Gastroesophageal sphincter (tissue), 4 donors: ENCODE measurements around the gene GALNT17. TPM values are rescaled to one million over a fixed set of nuclear protein-coding genes. Genes with fewer than 3 reads are reported as not detected.

Source experiments
- ATAC-seq: fragments of 150-250 bp; one replicate; pipeline ENCODE4 v1.9.1; 2016; ENCODE audit warnings: mild to moderate bottlenecking, moderate library complexity
- H3K27ac ChIP-seq, 4 donors: fragments of 200-600 bp; sonication (generic) in 3 of 4; 1 replicate in 3 of 4; 2 replicates in 1 of 4; pipeline ENCODE4 v1.5.1; 2016 to 2019
- H3K27me3 ChIP-seq: fragments of 200-600 bp; sonication (generic); one replicate; pipeline ENCODE4 v1.5.1; 2019
- H3K36me3 ChIP-seq, 2 donors: fragments of 200-600 bp; sonication (generic); one replicate each; pipeline ENCODE4 v1.5.1; 2019; ENCODE audit warnings: control low read depth in 1 of 2
- H3K4me1 ChIP-seq, 3 donors: fragments of 200-600 bp; sonication (generic); 1 replicate in 2 of 3; 2 replicates in 1 of 3; pipeline ENCODE4 v1.5.1; 2016 to 2019; ENCODE audit warnings: control low read depth in 2 of 3
- H3K4me3 ChIP-seq, 2 donors: fragments of 200-600 bp; sonication (generic); one replicate each; pipeline ENCODE4 v1.5.1; 2019; ENCODE audit warnings: mild to moderate bottlenecking in 1 of 2, moderate library complexity in 1 of 2
- H3K9me3 ChIP-seq, 3 donors: fragments of 200-600 bp; sonication (generic); one replicate each; pipeline ENCODE4 v1.5.1; 2017 to 2019; ENCODE audit warnings: control low read depth in 2 of 3
- EP300 ChIP-seq: sonication (generic); formaldehyde crosslinking; IDR thresholded peaks from one replicate; pipeline ENCODE4 v1.6.1; 2017; ENCODE audit warnings: antibody characterized with exemption, mild to moderate bottlenecking
- POLR2A ChIP-seq, 2 donors: fragments of 450-650 bp; IDR thresholded peaks; one replicate each; pipeline ENCODE4 v1.6.1; 2017; ENCODE audit warnings: antibody characterized with exemption in 2 of 2, mild to moderate bottlenecking in 2 of 2, moderate library complexity in 1 of 2
- POLR2AphosphoS5 ChIP-seq: sonication (generic); formaldehyde crosslinking; IDR thresholded peaks from one replicate; pipeline ENCODE4 v1.6.1; 2017; ENCODE audit warnings: antibody characterized with exemption
- WGBS, 2 donors: methylation state at CpG; one replicate each; pipeline ENCODE4 v1.1.5; 2018; ENCODE audit warnings: low coverage in 1 of 2; 5-methylcytosine and 5-hydroxymethylcytosine counted together
- total RNA-seq, 4 donors: library from RNA; depleted of rRNA; stranded (reverse); fragments of >200 nt; gene quantifications; one replicate each; pipeline ENCODE4 v1.1.0, GENCODE V29; 2016
- TF ChIP-seq, protein P1 (sequence below), 4 experiments: fragments of 200-600 bp in 2 of 4; fragments of 450-650 bp in 2 of 4; sonication (generic) in 1 of 4; IDR thresholded peaks; one replicate each; pipeline ENCODE4 v1.5.1; 2017 to 2019; ENCODE audit warnings: antibody characterized with exemption in 4 of 4, mild to moderate bottlenecking in 2 of 4, moderate library complexity in 2 of 4

GALNT17 gene
- total RNA-seq, 4 donors from 2014 or later: 16.7 to 93.2 (median 34.8) TPM

- Histone ChIP-seq H3K4me3 (no peak overlapping the region), H3K4me1 (peaks cover 0 to 15% (median 0%) of the 10 kb centered on the region in 3 donors), H3K9me3 (no peaks in the 10 kb centered on the region), H3K36me3 (no peaks in the 10 kb centered on the region), H3K27ac (no peak overlapping the region), H3K27me3 (no peaks in the 10 kb centered on the region)
- ATAC-seq: no peak
- TF ChIP-seq, protein P1, sequence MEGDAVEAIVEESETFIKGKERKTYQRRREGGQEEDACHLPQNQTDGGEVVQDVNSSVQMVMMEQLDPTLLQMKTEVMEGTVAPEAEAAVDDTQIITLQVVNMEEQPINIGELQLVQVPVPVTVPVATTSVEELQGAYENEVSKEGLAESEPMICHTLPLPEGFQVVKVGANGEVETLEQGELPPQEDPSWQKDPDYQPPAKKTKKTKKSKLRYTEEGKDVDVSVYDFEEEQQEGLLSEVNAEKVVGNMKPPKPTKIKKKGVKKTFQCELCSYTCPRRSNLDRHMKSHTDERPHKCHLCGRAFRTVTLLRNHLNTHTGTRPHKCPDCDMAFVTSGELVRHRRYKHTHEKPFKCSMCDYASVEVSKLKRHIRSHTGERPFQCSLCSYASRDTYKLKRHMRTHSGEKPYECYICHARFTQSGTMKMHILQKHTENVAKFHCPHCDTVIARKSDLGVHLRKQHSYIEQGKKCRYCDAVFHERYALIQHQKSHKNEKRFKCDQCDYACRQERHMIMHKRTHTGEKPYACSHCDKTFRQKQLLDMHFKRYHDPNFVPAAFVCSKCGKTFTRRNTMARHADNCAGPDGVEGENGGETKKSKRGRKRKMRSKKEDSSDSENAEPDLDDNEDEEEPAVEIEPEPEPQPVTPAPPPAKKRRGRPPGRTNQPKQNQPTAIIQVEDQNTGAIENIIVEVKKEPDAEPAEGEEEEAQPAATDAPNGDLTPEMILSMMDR (IDR thresholded peaks at IDR 0.05): no peak
- TF ChIP-seq POLR2AphosphoS5 (no peak), EP300 (no peak), POLR2A (IDR thresholded peaks at IDR 0.05) (no peak)
- 94% methylated on average over 3 of the region's 3 CpGs for WGBS, 2 donors
Measured at GRCh38 chr7:71484380-71484779, 352.4 kb downstream of the GALNT17 start.

- H3K4me3 ChIP-seq: no peak overlapping the region
- no peak for TF ChIP-seq POLR2A (IDR thresholded peaks at IDR 0.05)
- no peak for TF ChIP-seq EP300
- TF ChIP-seq POLR2AphosphoS5: no peak
- TF ChIP-seq, protein P1 (IDR thresholded peaks at IDR 0.05): no peak
- H3K4me1 ChIP-seq: peaks cover 0 to 14% (median 0%) of the 10 kb centered on the region in 3 donors
- ATAC-seq: no peak
- 96% methylated on average over 3 of the region's 3 CpGs; no CpG with 5 or more reads in 1 of the 2 donors for whole genome bisulfite sequencing, 2 donors
- no peaks in the 10 kb centered on the region for H3K36me3 ChIP-seq
- H3K9me3 ChIP-seq: no peaks in the 10 kb centered on the region
- H3K27me3 ChIP-seq: no peaks in the 10 kb centered on the region
- no peak overlapping the region for H3K27ac ChIP-seq
Measured at GRCh38 chr7:71485586-71485985, 353.6 kb downstream of the GALNT17 start.

DNA sequence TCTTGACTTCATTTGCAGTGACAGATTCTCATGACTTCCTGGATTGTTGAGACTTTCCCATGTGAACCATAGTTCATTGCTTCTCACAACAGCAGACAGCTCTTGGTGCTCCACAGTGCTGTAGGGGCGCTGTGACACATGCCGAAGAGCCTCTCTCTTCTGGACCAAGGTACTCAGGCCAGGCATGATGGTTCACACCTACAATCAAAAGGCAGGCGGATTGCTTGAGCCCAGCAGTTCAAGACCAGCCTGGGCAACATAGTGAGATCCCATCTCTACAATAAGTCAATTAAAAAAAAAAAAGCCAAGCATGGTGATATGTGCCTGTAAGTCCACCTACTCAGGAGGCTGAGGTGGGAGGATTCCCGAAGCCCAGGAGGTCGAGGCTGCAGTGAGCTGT lies 354.5 kb downstream of the GALNT17 start:
- H3K4me1 ChIP-seq: peaks cover 0 to 6% (median 0%) of the 10 kb centered on the region in 3 donors
- no peaks in the 10 kb centered on the region for H3K36me3 ChIP-seq
- ATAC-seq: no peak
- no peaks in the 10 kb centered on the region for H3K27me3 ChIP-seq
- 71 to 91% methylated on average over 1 to 5 of the region's 5 CpGs for WGBS, 2 donors
- no peaks in the 10 kb centered on the region for H3K9me3 ChIP-seq
- H3K4me3 ChIP-seq: no peak overlapping the region
- H3K27ac ChIP-seq: peak overlapping the region in 1 of 4 donors; percentile 60
- TF ChIP-seq, protein P1 (IDR thresholded peaks at IDR 0.05): no peak
- TF ChIP-seq POLR2AphosphoS5 (no peak), EP300 (no peak)

DNA sequence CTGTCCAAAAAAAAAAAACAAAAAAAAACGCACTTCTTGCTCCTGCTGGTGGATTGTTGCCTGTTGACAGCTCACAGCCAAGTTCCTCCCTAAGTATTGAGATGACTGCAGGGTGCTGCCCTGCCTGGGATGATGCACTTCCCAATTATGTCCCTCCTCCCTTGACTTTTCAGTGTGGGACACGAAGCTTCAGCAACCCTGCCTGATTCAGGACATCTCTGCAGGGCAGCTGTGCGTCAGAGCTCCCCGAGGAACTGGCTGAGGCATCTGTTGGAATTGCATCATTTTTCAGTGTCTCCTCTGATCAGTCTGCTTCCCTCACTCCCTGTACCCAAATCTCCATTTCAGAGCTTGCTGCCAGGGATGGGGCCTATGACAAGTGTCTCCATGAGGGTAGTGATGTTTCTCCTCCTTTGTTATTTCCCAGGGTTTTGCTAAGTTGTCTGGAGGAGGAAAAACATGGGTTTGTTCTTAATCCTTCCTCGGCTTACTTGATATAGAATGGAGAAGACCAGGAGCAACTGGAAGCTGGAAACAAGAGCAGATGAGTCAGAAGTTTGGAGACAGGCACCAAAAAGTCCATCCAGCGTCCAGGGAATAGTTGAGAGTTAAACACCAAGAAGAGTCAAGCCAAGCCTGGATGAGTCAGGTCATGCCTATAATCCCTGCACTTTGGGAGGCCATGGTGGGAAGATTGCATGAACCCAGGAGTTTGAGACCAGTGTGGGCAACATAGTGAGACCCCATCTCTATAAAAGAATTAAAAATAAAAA lies 355.1 kb downstream of the GALNT17 start:
- TF ChIP-seq, protein P1 (IDR thresholded peaks at IDR 0.05): no peak
- TF ChIP-seq EP300 (no peak), POLR2A (IDR thresholded peaks at IDR 0.05) (no peak)
- no peaks in the 10 kb centered on the region for H3K4me1 ChIP-seq
- WGBS, 2 donors: 45 to 80% methylated on average over 3 to 6 of the region's 6 CpGs
- no peak overlapping the region for H3K4me3 ChIP-seq
- ATAC-seq: peak; percentile 88
- no peaks in the 10 kb centered on the region for H3K9me3 ChIP-seq
- H3K27me3 ChIP-seq: no peaks in the 10 kb centered on the region
- no peaks in the 10 kb centered on the region for H3K36me3 ChIP-seq
- peak overlapping the region in 3 of 4 donors; percentile 19 to 60 (median 43) for H3K27ac ChIP-seq

DNA sequence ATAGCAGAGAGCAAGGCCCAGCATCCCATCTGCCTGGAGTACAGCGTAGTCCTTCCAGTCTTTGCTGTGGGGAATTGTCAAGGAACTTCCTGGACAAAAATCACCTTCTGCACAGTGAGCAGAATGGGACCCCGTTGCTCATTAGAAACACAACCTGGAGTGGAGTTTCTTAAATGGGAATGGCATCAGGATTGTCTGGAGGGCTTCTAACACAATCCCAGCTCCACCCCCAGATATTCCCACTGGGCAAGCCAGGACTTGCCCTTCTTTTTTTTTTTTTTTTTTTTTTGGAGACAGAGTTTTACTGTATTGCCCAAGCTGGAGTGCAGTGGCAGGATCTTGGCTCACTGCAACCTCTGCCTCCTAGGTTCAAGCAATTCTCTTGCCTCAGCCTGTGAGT lies 356.4 kb downstream of the GALNT17 start:
- no peak for ATAC-seq
- H3K4me3 ChIP-seq: no peak overlapping the region
- TF ChIP-seq POLR2AphosphoS5: no peak
- TF ChIP-seq, protein P1 (IDR thresholded peaks at IDR 0.05): no peak
- TF ChIP-seq EP300: no peak
- TF ChIP-seq POLR2A (IDR thresholded peaks at IDR 0.05): no peak
- H3K27me3 ChIP-seq: no peaks in the 10 kb centered on the region
- H3K27ac ChIP-seq: no peak overlapping the region
- WGBS, 2 donors: 50 to 58% methylated on average over 2 of the region's 2 CpGs
- H3K9me3 ChIP-seq: no peaks in the 10 kb centered on the region
- no peaks in the 10 kb centered on the region for H3K36me3 ChIP-seq
- no peaks in the 10 kb centered on the region for H3K4me1 ChIP-seq
